Measurements from ENCODE around the gene SELENON.

GRCh38 chr1:25836695-25837094 lies 36.7 kb downstream of the SELENON start:
- TF ChIP-seq CTCF (IDR thresholded peaks at IDR 0.05 in 4 of 5, conservative IDR thresholded peaks at IDR 0.05 in 1 of 5) (no peak), POLR2A (IDR thresholded peaks at IDR 0.05) (no peak)

Data from gastrocnemius medialis (tissue), 4 donors.